GM21423 (cell line): Measurements from ENCODE around the gene RTN4R.
"Not testable (repeated sequence)": the region's sequence is repeated elsewhere in the genome, so short reads cannot be mapped to it uniquely, and the experiment has no call there.

ENCODE experiments used
- ATAC-seq: cut with Tn5 transposase; IDR thresholded peaks from one replicate; pipeline ENCODE4 v1.9.1; 2021; ENCODE audit warnings: mild to moderate bottlenecking, moderate library complexity; ENCODE audit not compliant: unreplicated experiment

The RTN4R gene

DNA sequence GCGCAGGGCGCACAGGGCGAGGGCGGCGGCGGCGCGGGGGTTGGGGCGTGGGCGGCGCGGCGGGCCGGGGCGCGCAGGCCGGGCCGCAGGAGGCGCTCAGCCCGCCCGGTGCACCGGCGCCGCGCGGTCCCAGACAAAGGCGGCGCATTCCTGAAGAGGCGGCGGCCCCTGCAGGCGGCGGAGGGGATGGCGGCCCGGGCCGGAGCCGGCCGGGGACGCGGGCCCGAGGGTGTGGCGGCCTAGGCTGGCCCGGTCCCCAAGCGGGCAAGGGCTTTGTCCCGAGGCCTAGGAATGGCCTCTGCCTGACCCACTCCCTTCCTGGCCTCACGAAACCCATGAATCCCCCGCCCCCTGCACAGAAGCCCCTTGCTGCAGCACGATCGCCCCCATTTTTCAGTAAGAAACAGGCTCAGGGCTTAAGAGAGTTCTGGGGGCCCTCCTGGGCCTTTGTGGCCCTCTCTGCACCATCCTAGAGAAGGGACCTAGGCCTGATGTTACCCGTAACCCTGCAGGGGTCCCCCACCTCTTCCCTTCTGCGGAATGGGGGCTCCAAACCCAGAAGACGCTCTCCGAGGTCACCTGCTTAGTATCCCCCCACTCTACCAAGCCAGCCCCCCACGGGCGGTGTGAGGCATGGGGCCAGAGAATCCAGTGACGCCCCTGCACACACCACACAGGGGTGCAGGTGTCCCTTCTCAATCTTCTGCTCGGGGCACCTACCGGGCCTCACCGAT lies at the start of gene RTN4R:
Gene RTN4R, minus strand, starts transcription at position 40 of the 734 bp plus-strand sequence. CDS start 226 bp downstream, outside the sequence.
- ATAC-seq = no peak

DNA sequence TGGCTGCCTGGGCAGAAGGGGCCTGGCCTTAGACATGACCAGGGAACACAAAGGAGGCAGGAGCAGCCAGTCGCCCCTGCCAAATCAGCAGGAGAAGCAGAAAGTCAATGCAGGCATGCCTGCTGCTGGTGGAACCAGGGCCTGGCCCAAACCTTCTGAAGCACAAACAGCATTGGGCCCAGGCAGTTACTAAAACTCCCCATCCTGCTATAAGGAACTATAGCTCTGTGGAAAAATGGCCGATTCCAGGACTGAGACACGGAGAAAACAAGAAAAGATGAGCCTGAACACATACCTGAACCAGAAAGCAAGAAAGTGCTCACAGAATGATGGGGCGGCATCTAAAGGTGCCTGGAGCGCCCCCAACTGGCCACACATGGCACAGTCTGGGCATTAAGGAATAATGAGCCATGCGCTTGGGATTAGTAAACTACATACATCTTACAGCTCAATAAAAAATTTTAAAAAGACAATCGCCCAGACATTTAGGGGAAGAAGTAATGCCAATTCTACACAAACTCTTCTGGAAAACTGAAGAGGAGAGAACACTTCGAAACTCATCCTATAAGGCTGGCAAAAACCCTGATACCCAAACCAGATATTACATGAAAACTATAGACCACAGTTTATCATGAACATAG lies 49.4 kb upstream of the RTN4R start:
- ATAC-seq = not testable (repeated sequence)

DNA sequence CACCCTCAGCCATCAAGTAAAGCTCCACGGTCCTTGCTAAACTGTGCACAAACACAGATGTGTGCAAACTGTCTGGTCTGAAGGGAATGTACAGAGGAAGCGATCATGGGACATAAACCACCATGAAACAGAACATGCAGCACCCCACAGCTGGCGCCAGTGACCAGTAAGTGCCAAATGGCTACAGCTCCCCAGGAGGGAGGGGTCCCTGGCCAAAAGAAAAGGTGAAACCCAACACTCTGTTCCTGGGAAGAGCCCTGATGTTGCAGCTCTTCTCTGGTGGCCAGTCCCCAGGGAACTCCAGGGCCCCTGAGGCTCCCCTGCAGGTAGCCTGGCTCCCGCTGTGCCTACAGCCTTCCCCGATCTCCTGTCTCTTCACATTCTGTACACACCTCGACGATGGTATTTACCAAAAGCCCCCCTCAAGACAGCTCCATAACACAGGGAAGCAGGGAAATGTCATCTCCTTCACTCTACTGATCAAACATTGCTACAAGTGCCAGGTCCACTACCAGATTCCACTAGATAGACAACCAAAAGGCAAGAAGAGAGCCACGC lies 48.8 kb upstream of the RTN4R start:
- ATAC-seq = no peak

DNA sequence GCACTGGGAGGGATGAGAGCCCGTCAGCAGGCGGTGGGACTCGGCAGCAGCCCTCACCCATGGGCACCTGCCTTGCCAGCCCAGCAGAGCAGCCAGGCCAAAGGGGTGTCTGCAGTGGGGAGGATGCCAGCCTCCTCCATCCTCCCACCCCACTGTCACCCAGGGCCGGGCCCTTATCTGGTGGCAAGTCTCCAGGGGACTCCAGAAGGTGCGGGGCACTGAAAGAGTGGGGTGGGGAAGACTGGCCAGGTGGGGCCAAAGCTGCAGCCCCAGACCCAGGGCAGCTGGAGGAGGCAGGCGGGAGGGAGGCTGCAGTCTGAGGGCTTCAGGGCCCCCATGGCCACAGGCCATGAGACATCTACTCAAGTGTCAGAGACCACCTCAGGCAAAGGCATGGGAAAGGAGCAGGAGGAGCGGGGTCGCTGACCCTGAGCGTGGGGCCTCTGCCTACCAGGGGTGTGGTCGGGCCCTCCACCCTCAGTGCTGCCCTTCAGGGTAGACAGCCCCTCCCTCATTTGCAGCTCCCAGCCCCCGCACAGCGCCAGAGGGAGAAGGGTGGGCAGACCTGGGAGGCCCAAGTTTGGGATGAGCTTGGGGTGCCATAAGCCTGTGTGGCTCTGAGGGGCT lies 48.2 kb upstream of the RTN4R start:
- no peak for ATAC-seq

DNA sequence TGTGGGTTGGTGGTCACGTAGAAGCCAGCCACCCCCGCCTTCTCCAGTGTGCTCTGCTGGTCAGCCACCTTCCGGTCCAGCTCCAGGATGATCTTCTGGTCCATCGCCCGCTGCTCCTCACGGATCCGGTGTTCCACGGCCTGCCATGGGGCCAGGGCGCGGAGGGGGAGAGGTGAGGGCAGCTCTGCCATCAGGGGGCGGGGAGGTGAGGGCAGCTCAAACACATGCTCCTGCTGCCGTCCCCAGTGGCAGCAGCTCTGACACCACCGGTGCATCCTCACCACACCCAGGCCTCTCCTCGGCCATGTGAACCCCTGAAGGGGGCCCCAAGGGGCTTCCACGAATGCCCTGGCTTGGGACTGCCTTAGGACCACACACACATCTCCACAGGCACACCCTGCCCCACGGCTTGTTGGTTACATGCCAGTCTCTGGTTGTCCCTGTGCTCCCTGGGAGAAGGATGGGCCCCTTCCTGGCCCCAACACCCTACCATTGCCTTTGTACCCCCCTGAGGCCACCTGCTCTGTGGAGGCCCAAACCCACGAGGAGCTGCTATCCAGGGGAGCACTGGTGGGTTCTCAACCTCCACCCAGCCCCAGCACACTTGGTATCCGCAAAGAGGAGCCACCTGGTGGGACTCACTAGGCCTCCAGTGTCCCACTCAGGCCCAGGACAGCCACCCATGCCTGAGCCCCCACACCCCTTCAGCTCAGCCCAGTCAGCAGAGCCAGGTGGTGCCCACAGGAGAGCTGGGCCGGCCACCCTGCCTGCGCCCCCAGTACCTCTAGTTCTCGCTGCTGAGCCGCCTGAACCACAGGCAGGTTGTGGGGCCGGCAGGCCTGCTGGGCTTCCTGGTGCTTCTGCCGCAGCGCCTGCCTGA lies 47.5 kb upstream of the RTN4R start:
- ATAC-seq = no peak

DNA sequence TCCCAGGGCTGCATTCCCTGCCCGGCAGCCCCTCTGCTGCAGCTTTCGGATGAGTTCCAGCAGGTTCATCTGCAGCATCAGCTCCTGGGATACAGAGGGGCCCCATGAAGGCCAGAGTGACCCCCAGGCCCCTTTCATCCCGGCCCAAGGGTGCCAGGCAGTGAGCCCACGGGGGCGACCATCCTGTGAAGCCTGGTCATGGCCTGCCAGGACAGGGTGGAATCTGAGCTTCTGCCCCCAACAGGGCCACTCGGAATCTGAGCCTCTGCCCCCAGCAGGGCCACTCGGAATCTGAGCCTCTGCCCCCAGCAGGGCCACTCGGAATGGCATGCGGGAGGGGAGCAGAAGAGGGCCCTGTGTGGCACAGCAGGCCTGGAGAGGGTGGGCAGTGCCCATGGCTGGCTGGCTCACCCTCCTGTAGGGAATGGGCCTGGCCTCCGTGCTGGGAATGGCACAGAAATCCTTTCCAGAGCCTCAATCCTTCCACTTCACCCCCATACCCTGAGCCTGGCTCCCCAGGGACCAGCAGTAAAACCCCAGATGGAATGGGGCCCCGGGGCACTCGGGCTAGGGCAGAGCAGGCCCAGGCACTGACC lies 46.7 kb upstream of the RTN4R start:
- ATAC-seq = not testable (repeated sequence)

DNA sequence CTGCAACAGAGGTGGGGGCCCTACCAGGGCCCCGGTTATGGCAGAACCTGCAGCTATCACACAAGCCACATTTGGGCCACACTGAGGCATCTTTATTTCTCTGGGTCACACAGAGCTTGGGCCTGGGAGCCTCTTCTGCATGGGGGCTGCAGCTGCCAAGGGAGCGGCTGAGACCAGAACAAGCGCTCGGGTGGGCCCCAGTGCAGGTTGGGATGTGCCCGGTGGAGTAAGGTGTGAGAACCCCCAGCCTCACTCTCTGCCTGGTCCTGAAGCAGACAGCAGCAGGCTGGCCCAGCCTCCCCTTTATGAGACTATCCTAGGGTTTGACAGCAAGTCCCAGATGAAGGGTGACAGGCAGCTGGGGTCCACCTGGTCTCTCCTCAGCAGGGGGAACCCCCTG lies 46.1 kb upstream of the RTN4R start:
- ATAC-seq = not testable (repeated sequence)

DNA sequence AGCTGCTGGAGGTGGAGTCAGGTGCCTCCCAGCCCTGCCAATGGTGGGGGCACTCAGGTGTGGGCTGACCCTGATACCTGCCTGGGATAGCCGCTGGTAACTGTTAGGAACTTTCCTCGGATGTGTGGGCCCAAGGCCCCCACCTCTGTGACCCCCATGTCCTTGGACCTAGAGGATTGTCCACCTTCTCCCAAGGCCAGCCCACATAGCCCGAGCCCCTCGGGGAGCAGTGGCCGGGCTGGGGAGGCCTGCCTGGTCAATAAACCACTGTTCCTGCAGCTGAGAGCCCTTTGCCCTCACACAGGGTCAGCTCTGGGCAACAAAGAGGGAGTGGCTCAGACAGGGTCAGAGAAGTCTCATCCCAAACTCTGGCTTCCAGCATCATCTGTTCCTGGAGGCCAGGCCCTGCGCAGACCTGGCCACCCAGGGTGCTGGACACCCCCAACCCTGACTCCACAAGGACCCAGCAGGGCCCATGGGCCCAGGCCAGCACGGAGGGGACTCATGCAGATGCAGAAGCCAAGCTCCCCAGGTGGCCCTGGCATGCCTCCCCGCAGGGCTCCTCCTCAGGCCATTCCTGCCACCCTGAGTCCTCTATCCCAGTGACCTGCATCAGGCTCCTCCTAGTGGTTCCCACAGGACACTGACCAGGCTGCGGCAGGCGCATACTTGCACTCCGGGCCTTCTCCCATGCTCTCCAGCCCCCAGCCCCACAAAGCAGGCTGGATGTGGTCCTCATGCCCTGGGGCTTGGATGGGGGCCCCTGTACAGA lies 45.4 kb upstream of the RTN4R start:
- not testable (repeated sequence) for ATAC-seq

DNA sequence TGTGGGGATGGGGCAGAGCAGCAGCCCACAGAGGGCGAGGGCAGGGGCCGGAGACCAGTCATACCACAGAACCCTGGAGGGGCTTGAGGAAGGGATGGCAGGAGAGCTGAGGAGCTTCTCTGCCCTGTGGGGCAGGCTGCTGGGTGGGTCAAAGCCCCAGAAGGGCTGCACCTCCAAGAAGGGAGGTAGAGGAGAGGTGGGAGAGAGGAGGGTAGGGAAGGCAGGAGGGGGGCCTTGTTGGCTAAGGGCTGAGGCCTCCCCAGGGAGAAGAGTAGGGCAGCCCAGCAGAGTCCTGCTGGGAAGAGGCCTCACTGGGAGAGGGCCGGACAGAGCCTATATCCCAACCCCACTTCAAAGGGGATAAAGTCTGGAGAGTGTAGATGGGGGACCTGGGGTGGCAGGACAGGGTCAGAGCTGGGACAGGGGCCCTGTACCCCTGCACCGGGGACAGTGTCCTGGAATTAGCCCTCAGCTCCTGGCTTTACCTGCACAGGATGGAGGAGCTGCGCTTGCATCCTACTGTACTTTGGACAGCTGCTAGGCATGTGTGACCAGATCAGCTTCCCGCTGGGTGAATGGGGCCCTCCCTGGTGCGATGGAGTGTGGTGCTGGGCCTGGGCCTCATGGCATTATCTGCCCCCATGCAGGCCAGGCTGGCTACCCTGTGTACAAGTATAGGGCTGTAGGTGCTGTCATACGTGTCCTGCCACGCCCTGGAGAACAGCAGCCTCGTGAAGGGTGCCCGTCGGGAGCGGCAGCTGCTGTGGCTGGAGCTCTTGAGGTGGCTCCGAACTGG lies 44.5 kb upstream of the RTN4R start:
- no peak for ATAC-seq

DNA sequence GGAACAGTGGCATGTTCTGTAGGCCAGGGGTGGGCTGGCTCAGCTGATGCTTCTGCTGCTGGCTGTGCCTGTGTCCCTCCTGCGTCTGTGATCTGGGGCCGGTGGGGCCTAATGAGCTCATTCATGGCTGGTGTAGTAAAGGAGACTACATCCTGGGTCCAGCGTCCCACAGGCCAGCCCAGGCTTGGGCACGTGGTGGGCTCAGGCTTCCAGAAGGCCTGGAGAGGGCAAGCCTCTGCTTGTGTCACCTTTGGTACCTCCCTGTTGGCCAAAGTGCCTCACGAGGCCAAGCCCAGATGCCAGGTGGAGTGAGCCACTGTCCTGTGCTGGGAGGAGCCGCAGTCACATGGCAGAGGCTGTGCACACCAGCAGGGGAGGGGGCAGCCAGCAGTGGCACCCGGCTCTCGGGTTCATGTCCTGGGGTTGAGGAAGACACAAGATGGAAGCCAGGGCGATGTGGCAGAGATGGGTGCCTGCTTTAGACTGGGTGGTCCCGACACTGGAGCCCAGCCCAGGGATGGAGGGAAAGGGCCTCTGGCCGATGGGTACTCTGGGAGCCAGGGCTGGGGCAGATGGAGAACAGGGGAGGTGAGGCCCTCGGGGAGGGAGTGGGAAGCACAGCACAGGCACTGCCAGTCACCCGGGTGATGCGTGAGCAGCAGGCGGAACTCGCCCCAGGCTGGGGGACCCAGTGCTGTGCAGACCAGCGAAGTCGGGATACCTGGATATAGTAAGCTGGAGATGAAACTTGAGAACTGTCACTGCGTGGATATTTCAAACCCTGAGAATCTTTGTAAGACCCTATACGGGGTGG lies 43.3 kb upstream of the RTN4R start:
- not testable (repeated sequence) for ATAC-seq

DNA sequence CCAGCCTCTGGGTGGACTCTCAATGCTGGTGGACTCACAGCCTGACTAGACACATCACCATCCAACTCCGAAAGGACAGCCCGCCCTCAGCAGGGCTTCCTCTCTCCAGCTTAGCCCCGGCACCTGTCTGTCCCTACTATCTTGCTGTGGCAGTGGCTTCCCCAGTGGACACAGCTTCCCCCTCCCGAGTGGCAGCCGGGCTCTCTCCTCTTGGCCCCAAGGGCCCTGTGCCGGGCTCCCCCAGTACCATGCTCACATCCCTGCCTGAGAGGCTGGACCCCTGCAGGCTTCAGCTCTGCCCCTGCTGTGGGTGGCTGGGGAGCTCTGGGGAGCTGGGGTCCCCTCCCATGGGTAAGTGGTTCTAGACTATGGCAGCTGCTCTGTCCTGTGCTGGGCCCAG lies 42.7 kb upstream of the RTN4R start:
- ATAC-seq = not testable (repeated sequence)

DNA sequence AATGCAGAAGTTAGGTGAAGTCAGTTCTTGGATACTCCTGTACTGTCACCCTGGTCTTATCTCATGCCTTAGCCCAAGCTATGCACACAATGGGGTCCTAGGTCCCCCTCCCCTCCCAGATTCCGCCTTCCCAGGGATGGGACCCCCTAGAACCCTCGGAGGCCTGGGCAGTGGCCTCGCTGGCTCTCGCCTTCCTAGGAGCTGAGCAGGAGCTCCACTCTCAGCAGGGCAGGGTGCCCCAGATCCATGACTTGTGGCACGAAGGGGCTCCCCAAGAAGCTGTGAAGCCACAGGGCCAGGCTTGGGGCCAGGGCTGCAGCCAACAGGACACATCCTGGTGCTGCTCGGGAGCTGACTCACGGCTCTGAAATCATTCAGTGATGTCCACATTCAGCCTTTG lies 42.1 kb upstream of the RTN4R start:
- ATAC-seq = not testable (repeated sequence)

DNA sequence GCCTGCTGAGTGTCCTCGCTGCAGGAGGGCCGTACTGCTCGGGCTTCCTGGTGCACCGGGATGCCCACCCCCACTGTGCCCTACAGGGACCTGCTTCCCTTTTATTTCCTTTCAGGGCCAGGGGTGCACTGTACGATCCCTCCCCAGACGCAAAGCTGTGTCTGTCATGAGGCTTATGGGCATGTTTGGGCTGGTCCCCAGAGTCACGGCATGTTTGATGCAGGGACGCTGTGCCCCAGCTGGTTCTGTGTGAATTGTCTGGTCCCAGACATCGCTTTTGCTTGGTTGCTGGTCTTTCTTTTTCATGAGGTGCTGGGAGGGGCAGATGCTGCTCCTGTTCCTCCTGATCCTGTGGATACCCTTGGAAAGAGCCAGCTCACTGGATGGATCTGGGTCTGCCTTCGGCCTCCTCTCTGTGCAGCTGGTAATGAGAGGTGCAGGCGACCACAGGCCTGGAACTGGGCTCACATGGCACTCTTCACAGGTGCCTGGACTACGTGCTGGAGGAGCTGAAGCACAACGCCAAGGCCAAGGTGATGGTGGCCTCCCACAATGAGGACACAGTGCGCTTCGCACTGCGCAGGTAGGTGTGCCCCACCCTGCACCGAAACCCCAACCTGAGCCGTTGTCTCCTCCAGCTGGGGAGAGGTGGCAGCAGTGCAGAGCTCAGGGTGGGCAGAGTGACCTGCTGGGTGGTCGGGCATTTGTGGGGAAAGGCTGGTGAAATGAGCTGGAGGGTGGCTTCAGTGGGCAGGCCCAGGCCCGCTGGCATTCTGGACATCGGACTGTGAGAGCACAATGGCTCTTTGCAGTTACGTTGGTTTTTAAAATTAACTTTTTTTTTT lies 40.9 kb upstream of the RTN4R start:
- ATAC-seq = not testable (repeated sequence)

DNA sequence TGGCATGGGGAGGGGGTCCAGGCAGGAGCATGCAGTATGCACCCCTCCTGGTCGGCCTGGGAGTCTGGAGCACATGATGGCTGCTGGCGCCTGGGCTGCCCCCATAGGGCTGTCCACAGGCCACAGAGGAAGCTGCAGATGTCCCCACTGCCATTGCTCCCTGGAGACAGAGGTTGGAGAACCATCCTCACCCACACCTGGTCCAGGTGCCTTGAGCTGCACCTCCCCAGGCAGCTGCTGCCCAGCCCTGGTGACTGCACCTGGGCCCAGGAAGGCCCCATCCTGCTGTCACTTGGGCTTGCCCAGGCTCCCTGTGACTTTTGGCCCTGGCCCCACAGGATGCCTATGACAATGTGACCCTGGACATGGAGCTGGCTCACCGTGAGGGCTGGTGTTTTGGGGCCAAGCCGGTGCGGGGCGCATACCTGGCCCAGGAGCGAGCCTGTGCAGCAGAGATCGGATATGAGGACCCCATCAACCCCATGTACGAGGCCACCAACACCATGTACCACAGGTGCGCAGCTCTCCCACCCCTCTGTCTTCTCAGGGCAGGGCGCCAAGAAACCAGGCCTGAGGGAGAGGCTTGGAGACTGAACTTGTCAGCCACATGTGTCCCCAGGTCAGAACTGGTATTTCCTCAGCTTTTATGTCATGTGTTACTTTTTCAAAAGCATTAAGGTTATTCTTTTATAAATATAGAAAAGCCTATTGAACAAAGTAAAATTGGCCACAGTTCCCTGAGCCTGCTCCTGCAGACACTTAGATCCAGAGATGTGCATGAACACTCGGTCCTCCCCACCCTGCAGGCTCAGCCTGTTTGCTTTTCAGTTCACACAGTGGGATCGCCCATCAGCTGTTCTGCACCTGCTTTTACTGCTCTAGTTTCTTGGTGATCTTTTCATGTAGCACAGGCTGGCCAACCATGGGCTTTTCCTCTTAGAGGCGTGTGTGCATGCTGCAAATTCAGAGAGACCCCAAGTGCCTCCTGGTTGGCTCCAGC lies 39.6 kb upstream of the RTN4R start:
- not testable (repeated sequence) for ATAC-seq

DNA sequence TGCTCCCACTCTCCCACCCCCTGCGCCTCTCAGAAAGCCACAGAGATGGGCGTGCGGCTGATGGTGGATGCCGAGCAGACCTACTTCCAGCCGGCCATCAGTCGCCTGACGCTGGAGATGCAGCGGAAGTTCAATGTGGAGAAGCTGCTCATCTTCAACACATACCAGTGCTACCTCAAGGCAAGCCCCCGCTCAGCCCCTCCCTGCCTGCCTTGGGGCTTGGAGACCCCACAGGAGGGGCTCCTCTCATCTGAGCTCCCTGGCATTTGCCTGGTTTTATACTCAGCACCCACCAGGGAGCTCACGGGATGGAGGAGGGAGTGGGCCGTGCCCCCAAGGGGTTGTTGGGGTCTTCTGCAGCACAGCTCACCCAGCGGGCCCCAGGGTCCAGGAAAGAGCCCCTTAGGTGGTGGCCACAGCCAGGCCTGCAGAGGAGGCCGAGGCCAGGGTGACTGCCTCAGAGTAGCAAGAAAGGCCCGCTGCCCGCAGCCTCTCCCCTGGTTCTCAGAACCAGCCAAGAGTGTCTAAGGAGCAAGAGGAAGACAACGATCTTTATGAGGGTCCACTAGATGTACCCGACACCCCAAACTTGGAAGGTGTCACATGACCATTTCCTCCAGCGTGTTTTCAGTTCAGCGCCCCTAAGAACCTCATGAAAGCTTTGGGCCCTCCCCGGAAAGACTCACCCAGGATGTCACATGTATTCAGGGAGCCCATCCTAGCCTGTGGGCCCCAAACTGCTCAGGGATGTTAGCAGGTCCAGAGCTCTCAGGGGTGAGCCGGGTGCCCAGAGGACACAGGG lies 38.7 kb upstream of the RTN4R start:
- ATAC-seq = not testable (repeated sequence)
